ENCODE measurements around the gene ASTN2. TPM values are rescaled to one million over a fixed set of nuclear protein-coding genes. Genes with fewer than 3 reads are reported as not detected.

Gene ASTN2
- total RNA-seq, 2 donors from 2014 or later = 2.2 to 5.1 TPM

GRCh38 chr9:117430813-117431212 lies 16.0 kb upstream of the ASTN2 start:
- no peak for ATAC-seq
- Mint-ChIP-seq H3K27me3 (no peaks in the 10 kb centered on the region), H3K36me3 (no peaks in the 10 kb centered on the region), H3K9me3 (no peaks in the 10 kb centered on the region), H3K4me1 (ENCODE audit: low read depth in 2 of 2) (no peaks in the 10 kb centered on the region), H3K27ac (no peak overlapping the region), H3K4me3 (no peak overlapping the region)
- DNase-seq (ENCODE audit: low spot score) = no peak

GRCh38 chr9:117427357-117427913 lies 12.6 kb upstream of the ASTN2 start:
- Mint-ChIP-seq H3K27ac (no peak overlapping the region), H3K4me1 (ENCODE audit: low read depth in 2 of 2) (no peaks in the 10 kb centered on the region), H3K27me3 (peaks cover 6 to 9% of the 10 kb centered on the region in 2 donors), H3K36me3 (no peaks in the 10 kb centered on the region), H3K9me3 (peaks cover 2% of the 10 kb centered on the region), H3K4me3 (no peak overlapping the region)
- ATAC-seq (no peak), DNase-seq (ENCODE audit: low spot score) (no peak)

GRCh38 chr9:117425566-117425965 lies 10.7 kb upstream of the ASTN2 start:
- H3K36me3 Mint-ChIP-seq = no peaks in the 10 kb centered on the region
- H3K9me3 Mint-ChIP-seq = peaks cover 2% of the 10 kb centered on the region
- no peaks in the 10 kb centered on the region for H3K4me1 Mint-ChIP-seq (ENCODE audit: low read depth in 2 of 2)
- H3K27ac Mint-ChIP-seq = no peak overlapping the region
- H3K27me3 Mint-ChIP-seq = peaks cover 6 to 9% of the 10 kb centered on the region in 2 donors
- no peak for ATAC-seq
- no peak overlapping the region for H3K4me3 Mint-ChIP-seq
- DNase-seq (ENCODE audit: low spot score) = no peak

- no peak overlapping the region for H3K4me3 Mint-ChIP-seq
- peaks cover 6 to 9% of the 10 kb centered on the region in 2 donors for H3K27me3 Mint-ChIP-seq
- ATAC-seq (no peak), DNase-seq (ENCODE audit: low spot score) (no peak)
- H3K9me3 Mint-ChIP-seq = peaks cover 2% of the 10 kb centered on the region
- no peaks in the 10 kb centered on the region for H3K4me1 Mint-ChIP-seq (ENCODE audit: low read depth in 2 of 2)
- H3K36me3 Mint-ChIP-seq = no peaks in the 10 kb centered on the region
- no peak overlapping the region for H3K27ac Mint-ChIP-seq
Observed at GRCh38 chr9:117424291-117424690, 9.4 kb upstream of the ASTN2 start.

- H3K27me3 Mint-ChIP-seq = peaks cover 4 to 5% of the 10 kb centered on the region in 2 donors
- H3K36me3 Mint-ChIP-seq = no peaks in the 10 kb centered on the region
- no peak overlapping the region for H3K4me3 Mint-ChIP-seq
- no peaks in the 10 kb centered on the region for H3K9me3 Mint-ChIP-seq
- DNase-seq (ENCODE audit: low spot score) (no peak), ATAC-seq (no peak)
- no peak overlapping the region for H3K27ac Mint-ChIP-seq
- H3K4me1 Mint-ChIP-seq (ENCODE audit: low read depth in 2 of 2) = no peaks in the 10 kb centered on the region
Observed at GRCh38 chr9:117418111-117418510, 3.3 kb upstream of the ASTN2 start.

GRCh38 chr9:117416856-117417255 lies 2.0 kb upstream of the ASTN2 start:
- no peak overlapping the region for H3K27ac Mint-ChIP-seq
- ATAC-seq = no peak
- no peak for DNase-seq (ENCODE audit: low spot score)
- no peak overlapping the region for H3K4me3 Mint-ChIP-seq
- no peaks in the 10 kb centered on the region for H3K36me3 Mint-ChIP-seq
- H3K4me1 Mint-ChIP-seq (ENCODE audit: low read depth in 2 of 2) = no peaks in the 10 kb centered on the region
- peaks cover 4 to 10% of the 10 kb centered on the region in 2 donors for H3K27me3 Mint-ChIP-seq
- H3K9me3 Mint-ChIP-seq = no peaks in the 10 kb centered on the region

- H3K27ac Mint-ChIP-seq = no peak overlapping the region
- no peak for DNase-seq (ENCODE audit: low spot score)
- no peaks in the 10 kb centered on the region for H3K4me1 Mint-ChIP-seq (ENCODE audit: low read depth in 2 of 2)
- no peaks in the 10 kb centered on the region for H3K36me3 Mint-ChIP-seq
- ATAC-seq = no peak
- H3K27me3 Mint-ChIP-seq = peaks cover 8 to 17% of the 10 kb centered on the region in 2 donors
- H3K9me3 Mint-ChIP-seq = no peaks in the 10 kb centered on the region
- H3K4me3 Mint-ChIP-seq = no peak overlapping the region
Observed at GRCh38 chr9:117415358-117415914, 579 bp upstream of the ASTN2 start.

- DNase-seq (ENCODE audit: low spot score) = no peak
- H3K27ac Mint-ChIP-seq = no peak overlapping the region
- no peaks in the 10 kb centered on the region for H3K36me3 Mint-ChIP-seq
- ATAC-seq = peak; percentile 19 to 56
- H3K9me3 Mint-ChIP-seq = peaks cover 4% of the 10 kb centered on the region
- no peaks in the 10 kb centered on the region for H3K4me1 Mint-ChIP-seq (ENCODE audit: low read depth in 2 of 2)
- H3K4me3 Mint-ChIP-seq = no peak overlapping the region
- peaks cover 14 to 25% of the 10 kb centered on the region in 2 donors for H3K27me3 Mint-ChIP-seq
Observed at GRCh38 chr9:117414220-117414905, 494 bp downstream of the ASTN2 start.

GRCh38 chr9:117413346-117414219 lies 1.3 kb downstream of the ASTN2 start:
- no peaks in the 10 kb centered on the region for H3K4me1 Mint-ChIP-seq (ENCODE audit: low read depth in 2 of 2)
- no peaks in the 10 kb centered on the region for H3K36me3 Mint-ChIP-seq
- H3K4me3 Mint-ChIP-seq = no peak overlapping the region
- peaks cover 17 to 30% of the 10 kb centered on the region in 2 donors for H3K27me3 Mint-ChIP-seq
- DNase-seq (ENCODE audit: low spot score) = no peak
- H3K27ac Mint-ChIP-seq = no peak overlapping the region
- ATAC-seq = no peak
- peaks cover 7% of the 10 kb centered on the region for H3K9me3 Mint-ChIP-seq

- Mint-ChIP-seq H3K27me3 (peaks cover 17 to 32% of the 10 kb centered on the region in 2 donors), H3K9me3 (peaks cover 7% of the 10 kb centered on the region), H3K36me3 (no peaks in the 10 kb centered on the region), H3K4me1 (ENCODE audit: low read depth in 2 of 2) (no peaks in the 10 kb centered on the region), H3K27ac (no peak overlapping the region), H3K4me3 (no peak overlapping the region)
- no peak for DNase-seq (ENCODE audit: low spot score)
- no peak for ATAC-seq
Observed at GRCh38 chr9:117412841-117413240, 2.0 kb downstream of the ASTN2 start.

- no peaks in the 10 kb centered on the region for H3K36me3 Mint-ChIP-seq
- H3K4me3 Mint-ChIP-seq = no peak overlapping the region
- H3K4me1 Mint-ChIP-seq (ENCODE audit: low read depth in 2 of 2) = no peaks in the 10 kb centered on the region
- H3K27ac Mint-ChIP-seq = no peak overlapping the region
- no peak for ATAC-seq
- DNase-seq (ENCODE audit: low spot score) = no peak
- peaks cover 17 to 32% of the 10 kb centered on the region in 2 donors for H3K27me3 Mint-ChIP-seq
- H3K9me3 Mint-ChIP-seq = peaks cover 7% of the 10 kb centered on the region
Observed at GRCh38 chr9:117412006-117412715, 2.7 kb downstream of the ASTN2 start.

GRCh38 chr9:117411547-117411946 lies 3.3 kb downstream of the ASTN2 start:
- no peak overlapping the region for H3K27ac Mint-ChIP-seq
- H3K36me3 Mint-ChIP-seq = no peaks in the 10 kb centered on the region
- H3K4me1 Mint-ChIP-seq (ENCODE audit: low read depth in 2 of 2) = no peaks in the 10 kb centered on the region
- ATAC-seq (no peak), DNase-seq (ENCODE audit: low spot score) (no peak)
- peaks cover 7% of the 10 kb centered on the region for H3K9me3 Mint-ChIP-seq
- no peak overlapping the region for H3K4me3 Mint-ChIP-seq
- peaks cover 18 to 37% of the 10 kb centered on the region in 2 donors for H3K27me3 Mint-ChIP-seq

GRCh38 chr9:117409321-117409720 lies 5.5 kb downstream of the ASTN2 start:
- no peak overlapping the region for H3K4me3 Mint-ChIP-seq
- DNase-seq (ENCODE audit: low spot score) (no peak), ATAC-seq (no peak)
- peaks cover 20 to 40% of the 10 kb centered on the region in 2 donors for H3K27me3 Mint-ChIP-seq
- no peaks in the 10 kb centered on the region for H3K4me1 Mint-ChIP-seq (ENCODE audit: low read depth in 2 of 2)
- H3K36me3 Mint-ChIP-seq = no peaks in the 10 kb centered on the region
- no peak overlapping the region for H3K27ac Mint-ChIP-seq
- peaks cover 10% of the 10 kb centered on the region for H3K9me3 Mint-ChIP-seq
